Activated gamma-delta T cell treated with anti-CD3 and anti-CD28 coated beads, Interleukin-2, amount 50 U/mL, for 16 hours (primary cell): ENCODE data around the gene PHACTR3.

ENCODE experiments used
- DNase-seq: peaks from one replicate; pipeline ENCODE4 v3.0.0-alpha.2; 2020; ENCODE audit warnings: low read depth

The PHACTR3 gene

DNA sequence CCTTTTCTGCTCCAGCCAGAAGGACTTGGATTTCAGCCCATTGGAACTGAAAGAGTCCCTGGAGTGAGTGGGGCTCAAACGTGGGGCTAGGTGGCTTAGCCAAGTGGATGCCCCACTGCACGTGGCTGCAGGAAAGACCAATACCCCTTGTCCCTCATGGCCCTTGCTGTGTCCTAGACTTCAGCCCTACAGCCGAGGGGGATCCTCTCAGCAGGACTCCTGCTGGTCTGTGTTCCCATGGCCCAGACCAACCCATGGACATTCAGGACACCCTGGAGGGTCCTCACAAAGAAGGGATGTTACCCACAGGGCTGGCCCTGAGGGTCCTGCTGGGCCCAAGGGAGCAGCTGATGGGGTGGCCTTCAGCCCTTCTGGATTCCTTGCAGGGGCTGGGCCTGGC is 30.0 kb upstream of the PHACTR3 start:
- no peak for DNase-seq

DNA sequence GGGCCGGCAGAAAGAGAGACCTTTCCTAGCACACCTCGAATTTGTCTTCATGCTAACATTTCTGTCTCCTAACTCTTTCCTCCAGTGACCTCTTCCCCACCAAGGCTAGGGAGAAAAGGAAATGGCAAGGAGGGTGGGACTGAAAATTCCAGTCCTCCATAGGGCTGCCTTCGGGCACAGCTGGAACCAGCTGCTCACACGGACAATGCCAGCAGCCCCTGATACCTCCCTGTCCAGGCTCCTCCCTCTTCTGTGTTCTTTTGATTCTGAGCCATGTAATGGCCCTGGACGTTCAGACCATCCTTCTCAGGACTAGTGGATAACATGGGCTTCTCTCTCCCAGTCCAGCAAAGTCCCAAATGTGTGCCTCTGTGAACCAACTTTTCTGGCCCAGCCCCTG is 29.1 kb upstream of the PHACTR3 start:
- no peak for DNase-seq

DNA sequence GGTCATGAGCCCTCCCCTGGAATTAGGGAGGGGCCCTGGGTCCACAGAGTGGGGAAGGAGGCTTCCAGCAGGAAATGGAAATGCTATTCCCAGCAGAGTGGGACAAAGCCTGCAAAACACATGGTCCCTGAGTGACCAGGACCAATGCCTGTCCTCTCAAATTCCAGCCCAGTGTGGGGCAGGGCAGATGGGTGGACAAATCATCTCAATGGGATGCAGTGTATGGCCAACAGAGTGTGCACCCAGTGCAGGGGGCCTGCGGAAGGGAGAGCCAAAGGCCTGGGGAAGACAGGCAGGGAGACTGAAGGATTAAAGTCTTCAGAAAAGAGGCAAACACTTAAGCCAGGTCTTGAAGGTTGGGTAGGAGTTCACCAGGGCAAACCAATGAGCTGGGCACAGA is 28.7 kb upstream of the PHACTR3 start:
- DNase-seq: no peak

DNA sequence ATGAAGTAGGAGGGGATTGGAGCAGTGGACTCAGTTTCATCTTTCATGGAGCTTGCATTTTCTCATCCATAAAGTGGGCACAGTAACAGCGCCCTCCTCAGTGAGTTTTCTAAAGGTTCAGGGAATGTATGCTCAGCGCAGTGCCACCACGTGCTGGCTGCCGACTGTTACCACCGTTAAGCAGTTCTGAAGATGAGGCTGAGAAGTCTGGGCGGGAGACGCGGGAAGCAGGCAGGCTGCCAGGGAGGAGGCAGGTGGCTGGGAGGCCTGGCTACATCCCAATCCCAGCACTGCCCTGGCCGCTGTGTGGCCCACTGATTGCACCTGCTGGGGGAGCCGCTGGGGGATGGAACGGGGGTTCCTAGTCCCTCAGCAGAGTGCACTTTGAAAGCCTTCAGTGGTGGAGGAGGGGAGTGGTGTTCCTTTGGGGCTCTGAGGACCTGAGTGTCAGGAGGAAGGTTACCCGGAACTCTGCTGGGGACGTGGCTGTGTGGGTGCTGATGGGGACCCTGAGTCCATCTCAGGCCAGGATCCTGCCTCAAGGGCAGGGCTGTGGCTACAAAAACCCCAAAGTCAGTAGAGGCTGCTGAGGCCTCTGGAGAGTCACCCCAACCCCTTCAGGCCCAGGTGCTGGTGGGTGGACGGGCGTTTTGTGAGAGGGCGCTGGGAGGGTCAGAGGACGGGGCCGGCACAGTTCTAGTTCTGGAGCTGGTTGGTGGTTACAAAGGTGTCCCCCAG is 28.0 kb upstream of the PHACTR3 start:
- no peak for DNase-seq

DNA sequence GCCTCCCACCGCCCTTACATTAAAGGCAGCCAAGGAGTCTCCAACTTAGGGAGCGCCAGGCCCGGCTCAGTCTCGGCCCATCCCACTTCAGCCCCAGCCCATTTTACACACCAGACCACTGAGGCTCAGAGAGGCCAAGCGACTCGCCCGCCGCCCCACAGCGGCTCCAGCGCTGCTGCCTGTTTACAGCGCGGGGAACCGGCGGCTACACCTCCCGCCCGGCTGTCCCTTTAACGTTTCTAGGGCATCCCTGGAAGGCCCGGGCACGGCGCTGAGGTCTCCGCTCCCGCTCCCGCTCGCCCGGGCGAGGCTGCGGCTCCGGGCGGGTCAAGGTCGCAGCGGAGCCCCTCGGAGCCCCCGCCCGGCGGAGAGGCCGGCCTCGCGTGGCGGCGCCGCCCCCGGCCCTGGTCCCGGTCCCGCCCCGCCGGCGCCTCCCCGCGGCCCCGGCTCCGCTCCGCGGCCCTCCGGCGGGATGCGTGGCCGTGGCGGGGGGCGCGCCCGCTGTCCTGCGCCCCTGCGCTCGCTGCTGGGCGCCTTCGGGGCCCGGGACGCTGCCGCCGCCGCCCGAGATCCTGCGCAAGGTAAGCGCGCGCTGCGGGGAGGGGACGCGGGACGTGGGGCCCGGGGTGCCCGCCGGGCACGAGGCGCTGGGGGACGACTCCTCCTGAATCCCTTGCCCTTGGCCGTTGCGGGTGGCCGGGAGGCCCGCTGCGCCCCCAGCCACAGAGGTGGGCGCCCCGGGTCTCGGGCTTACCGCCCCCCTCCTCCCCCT is 27.1 kb upstream of the PHACTR3 start:
- DNase-seq: no peak

DNA sequence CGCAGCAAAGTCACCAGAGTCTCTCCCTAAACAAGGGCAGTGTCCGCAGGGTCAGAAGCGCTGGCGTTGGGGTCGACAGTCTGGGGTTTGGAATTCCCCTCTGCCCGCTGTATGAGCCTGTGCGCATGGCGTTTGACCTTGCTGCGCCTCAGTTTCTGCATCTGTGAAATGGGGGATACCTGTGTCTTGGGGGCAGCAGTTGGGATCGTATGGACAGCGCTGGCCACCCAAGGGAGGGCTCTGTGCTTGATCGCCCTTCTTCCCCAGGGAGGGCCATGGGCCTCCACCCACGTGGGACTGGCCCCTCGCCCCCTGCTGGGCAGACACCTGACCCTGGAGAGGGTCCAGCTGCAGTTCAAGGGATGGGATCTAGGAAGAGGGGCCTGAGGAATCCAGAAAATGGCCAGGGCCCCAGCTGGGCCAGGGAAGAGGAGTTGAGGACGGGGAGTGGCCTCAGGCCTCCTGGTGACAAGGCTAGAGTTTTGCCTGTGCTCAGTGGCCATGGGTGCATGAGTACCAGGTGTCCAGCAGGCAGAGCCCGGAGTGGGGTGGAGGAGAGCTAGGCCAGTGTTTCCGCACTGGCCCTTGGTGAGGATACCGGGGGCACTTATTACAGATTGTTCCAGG is 26.4 kb upstream of the PHACTR3 start:
- no peak for DNase-seq

DNA sequence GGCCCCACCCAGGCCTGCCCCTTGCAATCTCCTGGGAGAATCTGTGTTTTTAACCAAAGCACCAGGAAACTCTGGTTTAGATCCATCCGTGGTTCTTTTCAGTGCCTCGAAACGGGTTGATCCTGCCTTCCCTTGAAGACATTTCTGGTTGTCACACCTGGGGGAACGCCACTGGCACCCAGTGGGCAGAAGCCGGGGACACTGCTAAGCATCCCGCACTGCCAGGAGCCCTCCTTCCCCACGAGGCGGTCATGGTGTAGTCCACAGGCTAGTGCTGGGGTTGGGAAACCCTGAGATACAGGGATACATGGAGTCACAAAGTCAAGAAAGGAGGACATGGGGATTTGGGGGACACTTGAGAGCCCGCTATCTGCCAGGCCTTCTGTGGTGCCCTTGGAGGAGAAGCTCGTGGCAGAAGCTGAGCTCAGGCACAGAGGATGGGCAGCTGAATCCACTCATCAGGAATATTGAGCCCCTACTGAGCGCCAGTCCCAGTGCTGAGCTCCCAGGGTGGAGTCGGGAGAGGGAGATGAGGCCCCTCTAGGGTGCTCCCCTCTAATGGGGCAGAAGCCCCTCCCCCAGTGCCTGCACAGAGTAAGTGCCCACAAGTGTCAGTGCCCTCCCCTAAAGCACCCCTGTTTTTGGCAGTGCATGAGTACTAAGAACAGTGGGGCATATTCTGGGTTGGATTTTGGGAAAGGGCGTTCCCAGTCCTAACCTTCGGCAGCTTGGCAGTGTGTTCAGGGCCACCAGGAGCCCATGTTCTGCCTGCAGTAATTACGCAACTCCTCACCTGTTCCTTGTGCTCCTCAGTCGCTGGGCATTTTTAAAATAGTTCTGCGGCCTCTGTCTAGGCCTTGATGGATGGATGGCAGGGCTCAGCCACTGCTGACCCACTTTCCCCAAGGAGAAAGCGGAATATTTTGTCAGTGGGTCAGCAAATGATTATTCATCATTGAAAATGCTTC is 25.6 kb upstream of the PHACTR3 start:
- no peak for DNase-seq

DNA sequence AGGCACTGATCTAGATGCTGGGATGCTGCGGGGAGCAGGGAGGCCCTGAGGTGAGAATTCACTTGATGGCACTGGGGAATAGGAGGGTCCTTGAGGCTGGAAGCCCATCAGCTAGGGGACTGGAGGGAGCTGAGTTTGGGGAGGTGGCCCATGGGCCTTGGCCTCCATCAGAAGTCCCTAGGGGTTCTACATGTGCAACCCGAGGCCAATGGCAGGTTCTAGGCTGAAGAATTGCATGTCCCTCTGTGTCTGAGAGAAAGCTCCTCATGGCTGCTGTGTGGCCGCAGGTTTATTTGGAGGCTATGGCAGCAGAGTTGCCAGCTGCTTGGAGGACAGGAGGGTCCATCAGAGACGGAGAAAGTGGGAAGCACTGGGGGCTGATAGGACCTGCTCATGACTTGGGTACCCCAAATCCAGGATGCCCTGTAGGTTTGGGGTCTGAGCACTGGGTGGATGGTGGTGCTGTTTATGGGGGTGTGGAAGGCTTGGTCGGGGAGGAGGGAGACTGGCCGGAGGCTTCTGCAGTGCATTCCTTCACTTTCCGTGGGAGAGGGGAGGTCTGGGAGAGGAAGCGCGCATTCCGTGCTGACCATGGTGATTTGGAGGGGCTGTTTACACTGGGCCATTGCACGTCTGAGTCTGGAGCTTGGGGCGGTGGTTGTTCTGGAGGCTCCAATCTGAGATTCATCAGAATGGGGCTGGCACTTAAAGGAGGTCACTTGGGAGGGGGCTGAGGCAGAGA is 24.8 kb upstream of the PHACTR3 start:
- no peak for DNase-seq

DNA sequence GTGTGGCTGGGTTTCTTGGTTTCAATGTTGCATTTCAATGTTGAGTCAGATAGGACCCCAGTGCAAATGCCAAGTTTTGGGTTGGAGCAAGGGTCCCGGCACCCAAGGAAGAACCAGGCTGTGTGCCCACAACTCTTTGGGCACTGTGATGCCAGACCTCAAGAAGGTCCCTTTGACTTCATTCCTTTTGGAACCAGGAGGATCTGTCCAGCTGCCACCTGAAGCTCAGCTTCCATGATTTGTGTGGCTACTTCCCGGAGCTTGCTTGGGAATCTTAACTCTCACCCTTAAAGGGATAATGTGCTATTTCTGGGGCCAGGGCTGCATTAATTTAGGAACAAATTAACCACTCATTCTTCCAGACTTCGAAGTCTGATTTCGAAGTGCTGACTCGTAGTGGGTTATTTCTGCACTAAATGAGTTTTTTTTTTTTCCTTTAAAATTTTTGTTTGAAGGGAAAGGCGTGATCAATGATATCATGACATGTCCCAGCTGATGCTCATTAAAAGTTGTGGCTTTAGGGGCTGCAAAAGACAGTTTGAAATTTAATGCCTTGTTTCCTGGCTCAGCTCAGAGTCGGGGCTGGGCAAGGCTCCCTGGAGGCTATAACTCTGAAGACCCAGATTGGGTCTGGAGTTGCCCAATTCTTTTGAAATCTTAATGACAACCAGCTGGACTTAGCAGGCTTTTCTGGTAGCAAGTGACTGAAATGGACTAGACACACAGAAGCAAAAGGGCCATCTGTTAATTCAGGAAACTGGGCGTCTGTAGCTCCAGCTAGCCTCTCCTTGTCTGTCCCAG is 24.0 kb upstream of the PHACTR3 start:
- DNase-seq: no peak

DNA sequence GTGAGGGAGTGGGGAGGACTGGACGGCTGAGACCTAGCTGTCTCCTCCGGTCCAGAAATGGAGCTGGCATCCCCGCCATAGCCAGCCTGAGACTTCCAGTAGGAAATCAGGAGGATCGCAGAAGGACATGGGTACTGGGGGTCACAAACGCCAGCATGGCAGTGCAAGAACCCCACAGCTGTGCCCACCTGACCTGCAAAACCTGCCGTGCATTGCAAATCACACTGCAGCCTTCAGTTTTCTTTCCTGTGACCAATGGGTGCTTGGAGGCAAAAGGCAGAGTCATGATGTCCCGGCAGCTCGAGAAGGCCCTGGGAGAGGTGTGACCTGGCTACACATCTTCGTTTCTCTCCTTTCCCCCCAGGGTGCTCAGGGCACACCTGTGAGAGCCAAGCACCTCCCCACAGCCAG is 23.3 kb upstream of the PHACTR3 start:
- no peak for DNase-seq

DNA sequence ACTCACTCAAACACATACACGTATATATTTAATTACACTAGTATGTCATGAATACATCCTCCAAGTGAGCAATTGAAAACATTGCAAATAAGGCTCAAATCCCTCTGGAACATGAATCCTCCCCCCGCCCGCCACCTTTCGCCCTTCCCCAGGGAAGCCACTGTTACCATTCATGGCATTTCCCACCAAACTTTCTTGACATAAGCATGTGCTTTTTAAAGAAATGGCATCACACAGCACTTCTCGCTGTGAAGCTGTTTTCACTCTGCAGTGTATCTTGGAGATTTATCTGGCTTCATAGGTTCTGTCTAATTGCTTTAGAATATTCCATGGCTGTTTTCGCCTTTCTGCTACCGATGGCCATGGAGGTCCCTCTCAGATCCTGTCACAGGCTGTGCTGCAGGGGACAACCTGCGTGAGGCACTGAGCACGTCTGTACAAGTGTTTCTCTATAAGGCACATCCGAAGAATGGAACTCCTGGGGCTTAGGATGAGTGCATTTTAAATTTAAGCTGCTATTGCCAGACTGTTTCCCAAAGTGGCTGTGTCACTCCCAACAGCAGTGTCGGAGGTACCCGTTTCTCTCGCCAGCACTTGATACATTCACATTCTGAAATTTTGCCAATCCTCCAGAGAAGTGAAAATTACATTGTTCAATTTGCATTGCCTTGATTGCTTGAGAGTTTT is 22.2 kb upstream of the PHACTR3 start:
- DNase-seq: no peak

DNA sequence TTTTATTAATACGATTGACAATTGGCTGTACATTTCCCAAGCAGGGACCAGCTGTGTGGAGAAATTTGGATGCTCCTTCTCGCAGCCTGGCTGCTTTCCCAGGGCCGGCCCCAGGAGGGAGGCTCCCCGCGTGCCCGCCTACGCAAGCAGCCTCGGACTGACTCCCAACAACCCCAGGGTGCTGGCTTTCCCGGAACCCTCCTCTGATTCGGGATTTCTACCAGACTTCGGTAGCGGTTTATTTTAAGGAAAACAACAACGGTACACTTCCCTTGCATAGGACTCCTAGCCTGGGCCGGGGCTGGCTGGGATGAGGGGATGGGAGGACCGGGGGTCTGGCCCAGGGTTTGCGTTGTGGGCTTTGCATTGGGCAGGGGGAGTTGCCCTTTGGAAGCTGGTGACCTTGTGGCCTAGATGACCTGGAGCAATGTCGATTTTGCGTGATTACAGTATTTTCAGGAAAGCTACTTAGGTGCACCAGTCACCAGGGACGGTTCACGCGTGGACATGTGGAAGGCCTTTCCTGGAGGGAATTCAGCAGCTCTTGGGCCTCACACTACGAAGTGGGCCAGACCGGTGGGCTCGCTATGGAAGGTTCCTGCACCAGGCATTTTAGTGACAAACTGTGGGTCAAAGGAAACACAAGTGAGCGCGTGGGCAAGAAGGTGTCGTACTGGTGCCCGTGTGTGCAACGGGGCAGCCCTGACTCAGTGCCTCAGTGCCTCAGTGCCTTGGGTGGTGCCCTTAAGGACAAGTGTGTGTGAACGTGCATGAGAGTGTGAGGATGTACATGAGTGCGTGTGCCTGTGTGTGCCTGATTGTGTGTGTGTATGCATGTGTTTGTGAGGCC is 20.7 kb upstream of the PHACTR3 start:
- no peak for DNase-seq

DNA sequence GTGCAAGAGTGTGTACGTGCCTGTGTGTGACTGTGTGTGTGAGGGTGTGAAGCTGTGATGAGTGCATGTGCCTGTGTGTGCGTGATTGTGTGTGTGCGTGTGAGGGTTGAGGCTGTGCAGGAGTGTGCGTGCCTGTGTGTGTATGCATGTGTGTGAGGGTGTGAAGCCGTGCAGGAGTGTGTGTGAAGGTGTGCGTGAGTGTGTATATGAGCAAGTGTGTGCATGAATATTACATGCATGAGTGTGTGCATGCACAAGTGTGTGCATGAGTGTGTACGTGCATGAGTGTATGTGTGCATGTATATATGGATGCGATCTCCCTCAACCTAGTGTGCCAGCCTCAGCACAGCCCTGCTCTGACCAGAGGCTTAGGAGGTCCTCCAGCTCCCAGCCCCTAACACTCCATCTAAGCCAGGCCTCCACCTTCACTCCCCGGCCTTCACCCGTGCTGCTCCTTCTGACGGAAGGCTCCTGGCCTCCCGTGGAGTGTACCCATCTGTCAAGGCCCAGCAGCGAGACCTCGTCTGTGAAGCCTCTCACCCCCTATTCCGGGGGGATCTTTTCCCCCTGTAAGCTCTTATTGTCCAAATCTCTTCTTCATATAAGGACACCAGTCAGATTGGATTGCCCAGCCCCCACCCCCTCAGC is 19.9 kb upstream of the PHACTR3 start:
- DNase-seq: no peak

DNA sequence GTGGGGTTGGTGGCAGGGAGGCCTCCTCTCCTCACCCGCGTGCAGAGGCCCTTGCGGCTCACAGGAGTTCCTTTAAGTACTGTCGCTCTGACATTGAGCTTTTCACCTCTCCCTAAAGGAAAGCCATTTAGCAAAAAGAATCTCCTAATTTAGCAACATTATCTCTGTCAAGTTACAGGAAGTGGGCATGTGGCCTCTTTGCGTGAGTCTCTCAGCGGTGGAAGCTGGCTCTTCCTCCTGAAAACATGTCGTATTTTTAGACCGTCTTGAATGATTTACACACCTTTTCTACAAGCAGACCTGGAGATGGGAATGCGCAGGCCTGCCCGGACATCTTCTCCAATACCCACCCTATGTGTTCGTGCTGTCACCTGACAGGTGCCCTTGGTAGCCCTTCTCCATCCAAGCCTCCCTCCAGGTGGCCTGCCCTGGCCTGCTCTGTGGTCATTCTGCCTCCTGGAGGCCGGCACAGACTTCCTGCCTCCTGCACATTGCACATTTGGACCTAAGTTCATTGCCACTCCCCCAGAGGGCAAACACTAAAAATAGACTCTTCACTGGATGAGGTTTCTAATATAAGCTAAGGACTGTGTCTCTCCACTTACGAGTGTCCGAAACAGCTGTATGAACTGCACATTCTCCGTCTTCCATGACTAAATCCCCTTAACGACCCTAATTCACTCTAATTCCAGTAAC is 18.5 kb upstream of the PHACTR3 start:
- no peak for DNase-seq

DNA sequence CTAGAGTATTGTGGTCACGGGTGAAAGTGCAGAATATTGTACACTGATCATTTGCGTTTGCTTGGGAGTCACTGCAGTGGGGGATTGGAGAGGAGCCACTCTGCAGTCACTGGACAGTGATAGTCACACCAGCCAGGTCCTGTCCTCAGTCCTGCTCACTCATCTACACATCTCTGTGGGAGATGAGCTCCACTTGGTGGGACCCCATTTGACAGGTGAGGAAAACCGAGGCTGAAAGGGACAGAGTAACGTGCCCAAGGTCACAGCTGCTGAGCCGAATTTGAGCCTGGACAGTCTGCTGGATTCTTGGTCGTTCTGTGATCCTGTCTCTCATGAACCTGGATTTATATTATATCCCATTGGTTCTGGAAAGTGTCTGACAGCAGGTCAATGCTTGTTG is 17.7 kb upstream of the PHACTR3 start:
- DNase-seq: no peak

DNA sequence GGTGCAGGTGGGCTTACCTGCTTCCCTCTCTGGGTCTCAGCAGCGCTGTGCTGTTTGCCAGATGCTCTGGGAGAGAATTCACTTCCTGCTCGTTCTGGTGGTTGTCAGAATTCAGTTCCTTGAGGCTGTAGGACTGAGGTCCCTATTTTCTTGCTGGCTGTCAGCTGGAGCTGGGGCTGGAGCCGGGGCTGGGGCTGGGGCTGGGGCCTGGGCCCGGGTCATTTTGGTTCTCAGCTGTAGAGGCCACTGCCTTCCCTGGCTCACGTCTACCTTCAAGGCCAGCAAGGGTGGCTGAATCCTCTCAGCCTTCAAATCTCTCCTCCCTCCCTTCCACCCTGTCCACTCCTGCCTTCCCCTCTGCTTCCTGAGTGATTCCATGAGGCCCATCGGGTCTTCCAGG is 16.8 kb upstream of the PHACTR3 start:
- no peak for DNase-seq

DNA sequence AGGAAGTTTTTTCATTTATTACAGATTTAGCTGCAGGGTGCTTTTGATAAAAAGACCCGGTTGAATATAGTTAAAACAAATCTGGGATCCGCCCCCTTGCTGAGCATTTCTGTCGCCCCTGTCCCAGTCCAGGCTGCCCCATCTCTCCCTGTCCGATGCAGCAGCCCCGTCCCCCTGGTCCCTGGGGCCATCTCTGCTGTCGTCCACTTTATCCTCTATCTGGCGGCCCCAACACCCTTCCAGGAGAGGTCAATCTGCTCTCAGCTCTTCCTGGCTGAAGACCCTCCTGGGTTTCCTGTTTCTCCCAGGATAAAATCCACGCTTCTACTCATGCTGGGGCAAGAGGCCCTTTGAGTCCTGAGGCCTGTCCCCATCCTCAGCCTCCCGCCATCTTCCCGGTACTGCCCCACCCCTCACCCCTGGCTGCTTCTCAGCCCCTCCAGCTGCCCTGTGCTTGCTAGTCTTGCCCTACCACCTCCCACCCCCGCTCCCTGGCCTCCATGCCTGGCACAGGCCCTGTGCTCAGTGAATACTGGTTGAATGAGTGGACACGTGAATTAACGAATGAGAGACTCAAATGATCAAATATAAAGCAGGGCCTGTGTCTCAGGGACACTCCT is 16.0 kb upstream of the PHACTR3 start:
- DNase-seq: no peak
